DOHH2 (cell line): ENCODE results near the gene CENPA.

Experiments used
- H3F3A ChIP-seq: fragments of 200-600 bp; sonication (generic), shearing (Covaris generic); 2 replicates; pipeline ENCODE4 v1.6.0; 2016; ENCODE audit warnings: antibody characterized with exemption, mild to moderate bottlenecking; ENCODE audit not compliant: control insufficient read depth, insufficient read depth
- H3K27ac ChIP-seq: fragments of 200-600 bp; sonication (generic); 2 replicates; pipeline ENCODE4 v1.5.1; 2014; ENCODE audit warnings: low read depth, mild to moderate bottlenecking, low read length, moderate library complexity
- H3K27me3 ChIP-seq: fragments of 200-600 bp; sonication (generic); 2 replicates; pipeline ENCODE4 v1.6.1; 2014; ENCODE audit warnings: mild to moderate bottlenecking, low read length, mixed read lengths; ENCODE audit not compliant: control insufficient read depth
- H3K36me3 ChIP-seq: fragments of 200-600 bp; sonication (generic); 2 replicates; pipeline ENCODE4 v1.6.1; 2014; ENCODE audit warnings: mild to moderate bottlenecking, low read length, moderate library complexity, mixed read lengths; ENCODE audit not compliant: control insufficient read depth
- H3K4me1 ChIP-seq: fragments of 200-600 bp; sonication (generic); 2 replicates; pipeline ENCODE4 v1.6.1; 2014; ENCODE audit warnings: mild to moderate bottlenecking, low read length, mixed read lengths; ENCODE audit not compliant: control insufficient read depth
- H3K4me2 ChIP-seq: fragments of 200-600 bp; sonication (generic); 2 replicates; pipeline ENCODE4 v1.6.0; 2014; ENCODE audit warnings: mild to moderate bottlenecking, low read length, moderate library complexity
- H3K4me3 ChIP-seq: fragments of 200-600 bp; sonication (generic); 2 replicates; pipeline ENCODE4 v1.5.1; 2014; ENCODE audit warnings: mild to moderate bottlenecking, low read length, mixed read lengths
- H3K79me2 ChIP-seq: fragments of 200-600 bp; sonication (generic); 2 replicates; pipeline ENCODE4 v1.6.1; 2014; ENCODE audit warnings: mild to moderate bottlenecking, low read length, mixed read lengths; ENCODE audit not compliant: control insufficient read depth
- H3K9me2 ChIP-seq: fragments of 200-600 bp; sonication (generic); replicated peaks from 2 replicates; pipeline ENCODE4 v1.6.1; 2014; ENCODE audit warnings: mild to moderate bottlenecking, low read length, mixed read lengths; ENCODE audit not compliant: control insufficient read depth
- H3K9me3 ChIP-seq: fragments of 200-600 bp; sonication (generic); 2 replicates; pipeline ENCODE4 v1.6.1; 2014; ENCODE audit warnings: antibody characterized with exemption, low read length, mixed read lengths; ENCODE audit not compliant: control insufficient read depth, insufficient read depth
- H4K20me1 ChIP-seq: fragments of 200-600 bp; sonication (generic); 2 replicates; pipeline ENCODE4 v1.6.0; 2014; ENCODE audit warnings: low read depth, mild to moderate bottlenecking, antibody characterized with exemption, low read length, moderate library complexity; ENCODE audit not compliant: control insufficient read depth, insufficient read depth
- EZH2phosphoT487 ChIP-seq: fragments of 200-600 bp; sonication (generic); IDR thresholded peaks from 2 replicates; pipeline ENCODE4 v1.6.1; 2017; ENCODE audit warnings: borderline replicate concordance, mild to moderate bottlenecking, antibody characterized with exemption, low read length, moderate library complexity, mixed read lengths
- TF ChIP-seq, protein P1 (sequence below): fragments of 200-600 bp; sonication (generic); IDR thresholded peaks from one replicate; pipeline ENCODE4 v1.5.1; 2014; ENCODE audit warnings: antibody characterized with exemption, mild to moderate bottlenecking, low read depth, low read length; ENCODE audit not compliant: poor library complexity, severe bottlenecking

CENPA gene

DNA sequence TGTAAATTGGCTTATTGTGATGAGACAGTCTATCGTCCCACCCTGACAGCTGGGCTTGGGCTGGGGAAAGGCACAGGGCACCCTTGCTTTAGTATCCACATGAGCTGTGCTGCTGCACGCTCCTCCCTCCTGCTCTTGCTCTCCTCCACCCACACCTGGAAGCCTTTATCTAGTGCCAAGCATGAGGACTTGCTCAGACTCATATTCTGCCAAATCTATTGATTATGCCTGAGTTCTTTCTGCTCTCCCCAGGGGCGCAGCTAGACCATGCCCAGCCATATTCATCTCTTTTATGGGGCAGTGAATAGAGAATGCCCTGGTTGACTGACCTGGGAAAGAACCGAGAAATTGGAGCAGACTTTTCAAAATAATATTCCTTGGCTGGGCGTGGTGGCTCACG is 33.1 kb downstream of the CENPA start:
- Histone ChIP-seq H4K20me1 (no peaks in the 10 kb centered on the region), H3K9me3 (no peaks in the 10 kb centered on the region)
- no peak for TF ChIP-seq EZH2phosphoT487
- TF ChIP-seq, protein P1, sequence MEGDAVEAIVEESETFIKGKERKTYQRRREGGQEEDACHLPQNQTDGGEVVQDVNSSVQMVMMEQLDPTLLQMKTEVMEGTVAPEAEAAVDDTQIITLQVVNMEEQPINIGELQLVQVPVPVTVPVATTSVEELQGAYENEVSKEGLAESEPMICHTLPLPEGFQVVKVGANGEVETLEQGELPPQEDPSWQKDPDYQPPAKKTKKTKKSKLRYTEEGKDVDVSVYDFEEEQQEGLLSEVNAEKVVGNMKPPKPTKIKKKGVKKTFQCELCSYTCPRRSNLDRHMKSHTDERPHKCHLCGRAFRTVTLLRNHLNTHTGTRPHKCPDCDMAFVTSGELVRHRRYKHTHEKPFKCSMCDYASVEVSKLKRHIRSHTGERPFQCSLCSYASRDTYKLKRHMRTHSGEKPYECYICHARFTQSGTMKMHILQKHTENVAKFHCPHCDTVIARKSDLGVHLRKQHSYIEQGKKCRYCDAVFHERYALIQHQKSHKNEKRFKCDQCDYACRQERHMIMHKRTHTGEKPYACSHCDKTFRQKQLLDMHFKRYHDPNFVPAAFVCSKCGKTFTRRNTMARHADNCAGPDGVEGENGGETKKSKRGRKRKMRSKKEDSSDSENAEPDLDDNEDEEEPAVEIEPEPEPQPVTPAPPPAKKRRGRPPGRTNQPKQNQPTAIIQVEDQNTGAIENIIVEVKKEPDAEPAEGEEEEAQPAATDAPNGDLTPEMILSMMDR: no peak

DNA sequence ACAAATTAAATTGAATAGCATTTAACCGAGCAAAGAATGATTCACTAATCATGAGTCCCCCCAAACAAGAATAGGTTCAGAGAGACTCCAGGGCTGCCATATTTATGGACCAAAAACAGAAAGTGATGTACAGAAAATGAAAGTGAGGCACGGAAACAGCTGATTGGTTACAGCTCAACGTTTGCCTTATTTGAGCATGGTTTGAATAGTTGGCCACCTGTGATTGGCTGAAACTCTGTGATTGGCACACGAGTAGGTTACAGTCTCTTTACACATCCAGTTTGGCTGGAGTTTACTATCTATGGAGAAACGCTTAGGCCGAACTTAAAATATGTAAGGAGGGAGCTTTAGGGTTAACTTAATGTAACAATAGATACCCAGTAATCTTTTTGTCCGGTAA is 35.1 kb downstream of the CENPA start:
- Histone ChIP-seq H3K79me2 (no peaks in the 10 kb centered on the region), H3K4me1 (no peaks in the 10 kb centered on the region), H3K27ac (no peak overlapping the region), H3F3A (no peaks in the 10 kb centered on the region), H3K9me3 (no peaks in the 10 kb centered on the region), H3K9me2 (no peaks in the 10 kb centered on the region), H3K36me3 (no peaks in the 10 kb centered on the region), H3K27me3 (0 out of 2 replicates have a peak, but pooled peaks cover 2% of the 10 kb centered on the region), H3K4me3 (no peak overlapping the region), H4K20me1 (no peaks in the 10 kb centered on the region), H3K4me2 (no peak overlapping the region)
- TF ChIP-seq, protein P1: no peak
- no peak for TF ChIP-seq EZH2phosphoT487

More for the DNA sequence above, 33.1 kb downstream of the CENPA start:
- Histone ChIP-seq H3K36me3 (no peaks in the 10 kb centered on the region), H3K4me2 (no peak overlapping the region), H3K79me2 (no peaks in the 10 kb centered on the region), H3K4me3 (no peak overlapping the region), H3F3A (no peaks in the 10 kb centered on the region), H3K4me1 (no peaks in the 10 kb centered on the region), H3K27me3 (no peaks in the 10 kb centered on the region), H3K9me2 (no peaks in the 10 kb centered on the region), H3K27ac (no peak overlapping the region)

DNA sequence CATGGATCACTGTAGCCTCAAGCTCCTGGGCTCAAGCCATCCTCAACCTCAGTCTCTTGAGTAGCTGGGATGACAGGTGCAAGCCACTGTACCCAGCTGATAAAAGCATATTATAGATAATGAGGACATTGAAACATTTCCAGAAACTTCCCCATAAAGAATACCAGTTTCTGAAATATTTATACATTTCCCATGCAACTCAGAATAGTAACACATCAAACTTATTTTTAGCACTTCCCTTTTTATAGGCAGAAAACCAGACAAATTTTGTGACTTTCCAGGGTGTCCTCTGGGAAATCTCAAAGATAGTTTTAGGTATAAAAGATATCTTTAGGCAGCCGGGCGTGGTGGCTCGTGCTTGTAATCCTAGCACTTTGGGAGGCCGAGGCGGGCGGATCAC is 37.0 kb downstream of the CENPA start:
- Histone ChIP-seq H4K20me1 (no peaks in the 10 kb centered on the region), H3K27ac (no peak overlapping the region), H3K4me3 (no peak overlapping the region), H3F3A (no peaks in the 10 kb centered on the region), H3K36me3 (no peaks in the 10 kb centered on the region), H3K79me2 (no peaks in the 10 kb centered on the region), H3K4me2 (no peak overlapping the region), H3K27me3 (0 out of 2 replicates have a peak, but pooled peaks cover 2% of the 10 kb centered on the region), H3K9me3 (no peaks in the 10 kb centered on the region), H3K4me1 (no peaks in the 10 kb centered on the region), H3K9me2 (no peaks in the 10 kb centered on the region)
- no peak for TF ChIP-seq EZH2phosphoT487
- TF ChIP-seq, protein P1: no peak
